Ascending aorta (tissue), 2 donors: Measurements from ENCODE around the gene LRRC27. TPM values are rescaled to one million over a fixed set of nuclear protein-coding genes. Genes with fewer than 3 reads are reported as not detected.

ENCODE experiments used
- DNase-seq, 2 donors: peaks; one replicate each; pipeline ENCODE4 v3.0.0-alpha.2; 2019; ENCODE audit warnings: low spot score in 2 of 2
- H3K27ac ChIP-seq, 2 donors: fragments of 200-600 bp; sonication (generic); one replicate each; pipeline ENCODE4 v1.5.1; 2016 to 2017; ENCODE audit warnings: mild to moderate bottlenecking in 1 of 2
- H3K27me3 ChIP-seq: fragments of 200-600 bp; sonication (generic); one replicate; pipeline ENCODE4 v1.5.1; 2017
- H3K36me3 ChIP-seq, 2 donors: fragments of 200-600 bp; sonication (generic); one replicate each; pipeline ENCODE4 v1.5.1; 2016
- H3K4me1 ChIP-seq, 2 donors: fragments of 200-600 bp; sonication (generic); one replicate each; pipeline ENCODE4 v1.5.1; 2016 to 2017; ENCODE audit warnings: mild to moderate bottlenecking in 1 of 2
- H3K4me3 ChIP-seq, 2 donors: fragments of 200-600 bp; sonication (generic); one replicate each; pipeline ENCODE4 v1.5.1; 2016 to 2017; ENCODE audit warnings: mild to moderate bottlenecking in 1 of 2
- H3K9me3 ChIP-seq, 2 donors: fragments of 200-600 bp; sonication (generic); one replicate each; pipeline ENCODE4 v1.5.1; 2016
- intact Hi-C: fragments of 100-400 bp; cut with DNase I; formaldehyde crosslinking; loops from one replicate; pipeline ENCODE4 v1.15.1; 2023
- total RNA-seq: library from RNA; depleted of rRNA; stranded (reverse); fragments of >200 nt; gene quantifications from one replicate; pipeline ENCODE4 v1.1.0, GENCODE V29; 2016
- TF ChIP-seq, protein P1 (sequence below), 3 experiments: fragments of 200-600 bp in 2 of 3; fragments of 450-650 bp in 1 of 3; sonication (generic) in 2 of 3; IDR thresholded peaks; one replicate each; pipeline ENCODE4 v1.5.1; 2016 to 2019; ENCODE audit warnings: antibody characterized with exemption in 3 of 3, mild to moderate bottlenecking in 1 of 3, moderate library complexity in 1 of 3

LRRC27 gene
- total RNA-seq, 1 donor from 2014 or later = 2.0 TPM

DNA sequence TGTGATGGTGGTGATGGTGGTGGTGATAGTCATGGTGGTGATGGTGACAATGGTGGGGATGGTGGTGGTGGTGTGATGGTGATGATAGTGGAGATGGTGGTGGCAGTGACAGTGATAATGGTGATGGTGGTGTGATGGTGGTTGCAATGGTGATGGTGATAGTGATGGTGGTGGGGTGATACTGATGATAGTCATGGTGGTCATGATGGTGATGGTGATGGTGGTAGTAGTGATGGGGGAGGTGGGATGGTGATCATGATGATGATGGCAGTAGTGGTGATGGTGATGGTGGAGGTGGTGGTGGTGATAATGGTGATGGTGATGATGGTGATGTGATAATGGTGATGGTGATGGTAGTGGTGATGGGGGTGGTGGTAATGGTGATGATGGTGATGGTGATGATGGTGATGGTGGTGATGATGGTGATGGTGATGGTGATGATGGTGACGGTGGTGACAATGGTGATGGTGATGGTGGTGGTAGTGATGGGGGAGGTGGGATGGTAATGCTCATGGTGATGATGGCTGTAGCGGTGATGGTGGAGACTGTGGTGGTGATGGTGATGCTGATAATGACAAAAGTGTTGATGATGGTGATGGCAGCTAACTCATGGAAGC lies 60.3 kb downstream of the LRRC27 start:
- DNase-seq = no peak
- Histone ChIP-seq H3K9me3 (no peaks in the 10 kb centered on the region), H3K36me3 (no peaks in the 10 kb centered on the region), H3K4me3 (no peak overlapping the region), H3K4me1 (peaks cover 3 to 10% of the 10 kb centered on the region in 2 donors), H3K27me3 (no peaks in the 10 kb centered on the region), H3K27ac (no peak overlapping the region)
- intact Hi-C loops = no loop called here
- TF ChIP-seq, protein P1, sequence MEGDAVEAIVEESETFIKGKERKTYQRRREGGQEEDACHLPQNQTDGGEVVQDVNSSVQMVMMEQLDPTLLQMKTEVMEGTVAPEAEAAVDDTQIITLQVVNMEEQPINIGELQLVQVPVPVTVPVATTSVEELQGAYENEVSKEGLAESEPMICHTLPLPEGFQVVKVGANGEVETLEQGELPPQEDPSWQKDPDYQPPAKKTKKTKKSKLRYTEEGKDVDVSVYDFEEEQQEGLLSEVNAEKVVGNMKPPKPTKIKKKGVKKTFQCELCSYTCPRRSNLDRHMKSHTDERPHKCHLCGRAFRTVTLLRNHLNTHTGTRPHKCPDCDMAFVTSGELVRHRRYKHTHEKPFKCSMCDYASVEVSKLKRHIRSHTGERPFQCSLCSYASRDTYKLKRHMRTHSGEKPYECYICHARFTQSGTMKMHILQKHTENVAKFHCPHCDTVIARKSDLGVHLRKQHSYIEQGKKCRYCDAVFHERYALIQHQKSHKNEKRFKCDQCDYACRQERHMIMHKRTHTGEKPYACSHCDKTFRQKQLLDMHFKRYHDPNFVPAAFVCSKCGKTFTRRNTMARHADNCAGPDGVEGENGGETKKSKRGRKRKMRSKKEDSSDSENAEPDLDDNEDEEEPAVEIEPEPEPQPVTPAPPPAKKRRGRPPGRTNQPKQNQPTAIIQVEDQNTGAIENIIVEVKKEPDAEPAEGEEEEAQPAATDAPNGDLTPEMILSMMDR (IDR thresholded peaks at IDR 0.05) = no peak

DNA sequence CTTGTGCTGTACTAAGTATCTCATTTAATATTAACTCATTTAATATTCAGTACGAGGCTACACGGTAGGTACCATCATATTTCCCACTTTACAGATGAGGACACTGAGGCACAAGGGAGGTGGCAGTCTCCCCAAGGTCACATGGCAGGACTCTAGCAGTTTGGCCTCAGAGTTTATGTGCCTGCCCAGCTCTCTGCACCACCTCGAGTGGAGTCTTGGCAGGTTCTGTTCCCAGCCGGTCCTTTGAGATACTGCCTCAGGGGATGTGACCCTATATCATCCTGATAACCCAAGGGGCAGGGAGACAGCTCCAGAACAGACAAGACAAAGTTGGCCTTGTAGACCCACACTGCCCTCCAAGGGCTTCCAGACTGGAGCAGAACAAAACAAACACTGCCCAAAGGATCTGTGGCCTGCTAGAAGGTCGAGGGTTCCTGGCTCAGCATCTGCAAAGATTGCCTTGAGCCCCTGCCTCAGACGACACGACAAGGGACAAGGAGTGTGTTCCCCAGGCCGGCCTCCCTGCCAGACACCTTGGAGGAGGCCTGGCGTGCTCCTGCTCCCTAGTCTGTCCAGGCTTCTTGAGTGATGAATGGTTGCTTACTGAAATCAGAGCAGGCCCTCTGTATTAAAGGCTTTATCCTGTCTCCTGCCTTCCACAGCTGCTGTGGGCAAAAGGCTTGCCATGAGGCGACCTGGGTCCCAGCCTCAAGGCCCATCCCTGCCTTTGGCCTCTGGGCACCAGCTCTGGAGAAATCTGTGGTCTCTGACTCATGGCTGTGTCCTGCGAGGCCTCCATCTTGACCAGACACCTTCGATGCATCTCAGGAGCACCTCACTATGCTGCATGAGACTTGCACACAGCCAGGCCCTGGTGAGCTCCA lies 61.1 kb downstream of the LRRC27 start:
- H3K27me3 ChIP-seq = no peaks in the 10 kb centered on the region
- no peak overlapping the region for H3K27ac ChIP-seq
- no peaks in the 10 kb centered on the region for H3K9me3 ChIP-seq
- peaks cover 3 to 12% of the 10 kb centered on the region in 2 donors for H3K4me1 ChIP-seq
- intact Hi-C loops = no loop called here
- TF ChIP-seq, protein P1 (IDR thresholded peaks at IDR 0.05) = no peak
- no peaks in the 10 kb centered on the region for H3K36me3 ChIP-seq
- H3K4me3 ChIP-seq = no peak overlapping the region
- no peak for DNase-seq

DNA sequence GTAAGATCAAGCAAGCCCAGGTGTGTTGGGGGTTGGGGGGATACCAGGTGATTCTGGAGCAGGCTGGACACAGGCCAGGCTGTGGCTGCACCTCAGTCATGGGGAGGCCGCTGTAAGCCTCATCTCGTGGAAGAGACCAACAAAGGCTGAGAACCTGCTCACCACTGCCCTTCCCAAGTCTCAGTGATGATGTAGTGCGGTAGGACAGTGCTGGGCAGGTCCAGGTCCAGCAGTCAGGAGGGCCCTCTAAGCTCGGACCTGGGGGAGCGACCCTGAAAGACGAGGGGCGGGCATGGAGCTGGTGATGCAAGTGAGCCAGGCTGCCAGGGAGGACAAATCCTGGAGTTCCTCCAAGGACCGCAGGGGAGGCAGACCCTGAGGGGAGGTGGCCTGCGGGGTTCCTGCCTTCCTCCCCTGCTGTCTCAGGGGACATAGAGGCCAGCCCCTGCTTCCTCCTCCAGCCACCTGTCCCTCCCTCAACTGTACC lies 61.7 kb downstream of the LRRC27 start:
- Histone ChIP-seq H3K27ac (peak overlapping the region; percentile 22 to 40), H3K36me3 (no peaks in the 10 kb centered on the region), H3K4me1 (peaks cover 3 to 19% of the 10 kb centered on the region in 2 donors), H3K9me3 (no peaks in the 10 kb centered on the region), H3K4me3 (no peak overlapping the region), H3K27me3 (no peaks in the 10 kb centered on the region)
- TF ChIP-seq, protein P1 (IDR thresholded peaks at IDR 0.05) = no peak
- no peak for DNase-seq
- intact Hi-C loops = no loop called here

DNA sequence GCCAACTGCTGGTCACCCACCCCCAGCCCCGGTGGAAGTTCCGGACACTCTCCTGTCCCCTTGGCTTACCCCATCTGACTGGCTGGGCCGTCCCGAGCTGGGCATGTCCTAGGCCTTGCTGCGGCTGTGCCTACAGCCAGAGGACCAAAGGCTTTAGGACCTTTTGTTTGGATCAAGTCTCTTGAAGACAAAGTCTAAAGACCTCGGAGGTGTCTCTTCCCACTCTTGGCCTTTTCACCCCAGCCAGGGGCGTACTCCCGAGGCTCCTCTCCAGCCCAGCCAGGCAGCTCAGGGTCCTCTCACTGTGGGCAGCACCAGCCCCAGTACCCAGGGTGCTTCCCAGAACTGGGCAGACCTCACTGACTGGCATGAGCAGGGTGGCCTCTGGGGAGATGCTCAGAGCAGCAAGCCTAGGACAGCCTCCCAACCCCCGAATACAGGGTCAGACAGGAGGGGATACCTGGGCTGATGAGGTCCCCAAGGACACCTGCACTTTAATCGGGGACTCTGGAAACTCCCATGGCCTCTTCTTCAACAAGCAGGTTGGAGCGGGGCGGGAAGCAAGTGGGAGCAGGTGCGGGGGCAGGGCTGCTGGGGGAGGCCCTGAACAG lies 62.3 kb downstream of the LRRC27 start:
- intact Hi-C loops = no loop called here

More for the DNA sequence above, 62.3 kb downstream of the LRRC27 start:
- Histone ChIP-seq H3K36me3 (no peaks in the 10 kb centered on the region), H3K9me3 (no peaks in the 10 kb centered on the region), H3K4me1 (peaks cover 3 to 23% of the 10 kb centered on the region in 2 donors), H3K4me3 (no peak overlapping the region), H3K27me3 (no peaks in the 10 kb centered on the region), H3K27ac (peak overlapping the region; percentile 22 to 40)
- TF ChIP-seq, protein P1 (IDR thresholded peaks at IDR 0.05) = no peak
- no peak for DNase-seq
